ENCODE data around the gene ZNF892. TPM values are rescaled to one million over a fixed set of nuclear protein-coding genes. Genes with fewer than 3 reads are reported as not detected.

ZNF892 gene
- total RNA-seq, result 2.5 and 2.6 TPM in 2 replicates

DNA sequence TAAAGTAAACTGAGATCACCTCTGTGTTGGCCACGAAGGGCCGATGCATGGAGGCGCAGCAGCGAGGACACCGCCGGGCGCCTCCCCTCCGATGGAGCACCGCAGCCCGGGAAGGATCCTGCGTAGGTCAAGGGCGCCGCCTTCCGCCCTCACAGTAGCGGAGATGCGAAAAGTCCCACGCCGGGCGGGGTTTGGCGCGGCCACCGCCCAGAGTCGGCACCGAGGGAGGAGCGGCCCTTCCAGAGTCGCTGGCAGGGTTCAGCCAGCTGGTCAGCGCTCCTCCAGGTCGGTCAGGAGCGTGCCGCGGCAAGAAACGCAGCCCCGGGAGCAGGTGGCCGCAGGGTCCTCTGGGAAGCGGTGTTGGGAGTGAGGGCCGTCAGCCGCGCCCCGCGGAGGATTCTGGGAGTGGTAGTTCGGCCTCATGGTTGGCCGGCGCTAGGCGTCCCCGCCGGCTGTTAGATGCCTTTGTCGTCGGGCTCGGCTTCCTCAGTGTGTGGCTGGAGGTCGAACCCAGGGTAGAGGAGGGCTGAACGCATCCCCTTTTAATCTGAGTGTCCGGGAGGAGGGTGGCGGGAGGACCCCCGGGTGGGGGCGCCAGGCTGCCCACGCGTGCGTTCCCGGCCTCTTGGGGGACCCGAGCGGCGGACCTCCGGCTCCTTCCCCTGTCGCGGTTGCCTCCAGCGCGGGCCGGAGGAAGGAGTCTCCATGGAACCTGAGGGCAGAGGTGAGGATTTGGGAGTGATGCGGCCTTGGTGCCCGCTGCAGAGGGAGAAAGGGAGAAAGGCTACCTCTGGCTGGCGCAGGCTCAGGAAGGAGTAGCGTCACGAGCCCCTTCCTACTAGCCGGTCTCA, at the start of gene ZNF892:
Gene ZNF892 (plus strand): TSS at position 411 of the 851 bp plus-strand sequence. CDS start 295 bp downstream, at position 706.

DNA sequence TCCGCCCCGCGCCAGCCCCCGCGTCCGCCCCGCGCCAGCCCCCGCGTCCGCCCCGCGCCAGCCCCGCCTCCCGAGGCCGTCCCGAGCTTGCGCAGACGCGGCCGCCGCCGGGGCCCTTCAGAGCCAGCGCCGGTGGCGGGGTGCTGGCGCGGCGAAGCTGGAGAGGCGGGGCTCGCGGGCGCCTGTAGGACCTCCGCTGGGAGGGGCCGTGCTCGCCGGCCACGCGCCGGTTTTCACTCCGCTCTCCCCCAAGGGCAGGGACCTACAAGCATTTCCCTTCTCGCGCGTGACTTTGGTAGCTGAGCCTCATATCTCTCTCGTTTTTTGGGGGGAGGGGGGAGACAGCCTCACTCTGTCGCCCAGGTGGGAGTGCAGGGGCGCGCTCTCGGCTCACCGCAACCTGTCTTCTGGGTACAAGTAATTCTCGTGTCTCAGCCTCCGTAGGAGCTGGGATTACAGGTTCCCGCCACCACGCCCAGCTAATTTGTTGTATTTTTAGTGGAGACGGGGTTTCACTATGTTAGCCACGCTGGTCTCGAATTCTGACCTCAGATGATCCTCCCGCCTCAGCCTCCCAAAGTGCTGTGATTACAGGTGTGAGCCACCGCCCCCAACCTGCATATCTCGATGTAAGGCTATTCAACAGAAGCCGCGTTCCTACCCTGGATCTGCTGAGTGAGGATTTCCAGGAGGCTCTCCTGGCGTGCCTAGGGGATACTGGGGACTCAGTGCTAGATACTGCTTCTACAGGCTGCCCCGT, 47.5 kb upstream of the ZNF892 start, which contains the start of gene ZNF514:
Gene ZNF514 (minus strand): TSS at position 159 of the 760 bp plus-strand sequence. CDS start 6,595 bp downstream, outside the sequence.

DNA sequence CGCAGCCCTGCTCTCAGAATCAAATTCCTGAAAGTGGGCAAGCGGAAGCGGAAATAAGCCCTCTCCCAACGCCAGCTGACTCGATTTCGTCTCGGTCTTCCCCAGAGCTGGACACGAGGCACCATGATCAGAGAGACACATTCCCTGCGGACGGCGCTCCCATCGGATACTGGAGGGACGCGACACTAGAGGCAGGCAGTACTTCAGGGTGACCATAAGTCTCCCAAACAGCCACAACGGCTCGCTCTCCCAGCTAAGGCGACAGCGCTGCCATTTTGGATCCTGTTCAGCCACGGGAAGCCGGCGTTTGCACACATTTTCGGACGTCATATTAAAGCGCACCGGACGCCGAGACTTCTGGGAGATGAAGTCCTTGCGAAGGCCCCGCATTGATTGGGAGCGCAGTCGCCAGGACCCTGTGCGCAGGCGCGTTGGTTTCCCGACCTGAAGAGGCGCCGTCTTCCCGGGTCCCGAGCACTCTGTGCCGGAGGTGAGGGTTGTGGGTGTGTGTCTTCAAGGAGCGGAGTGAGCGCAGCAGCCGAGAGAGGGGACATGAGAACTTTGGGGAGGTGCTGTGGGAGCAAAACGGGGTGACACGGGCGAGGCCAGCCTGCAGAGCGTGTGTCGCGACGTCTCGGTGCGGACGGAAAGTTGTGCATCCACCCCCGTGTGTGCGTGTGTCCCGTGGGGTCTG, 41.8 kb upstream of the ZNF892 start, which contains the start of gene ZNF2:
Gene ZNF2 (plus strand): TSS at position 439 of the 694 bp plus-strand sequence. CDS start 10,418 bp downstream, outside the sequence.

Other genes with a start within 250 kb of the ZNF892 start
- gene MAL, start 181.8 kb upstream of the ZNF892 start, total RNA-seq, result not detected in 2 replicates
- gene MRPS5, start 85.7 kb upstream of the ZNF892 start, total RNA-seq, result 43.8 and 45.8 TPM in 2 replicates
- gene ZNF514, start 47.7 kb upstream of the ZNF892 start, total RNA-seq, result 1.3 and 10.1 TPM in 2 replicates
- gene ZNF2, start 41.7 kb upstream of the ZNF892 start, total RNA-seq, result 1.5 and 1.8 TPM in 2 replicates
- under 0.01 TPM in 1 of 2 replicates, not detected in the other for gene PROM2, start 66.9 kb downstream of the ZNF892 start, total RNA-seq
- 0.15 TPM in 1 of 2 replicates, not detected in the other for gene KCNIP3, start 89.8 kb downstream of the ZNF892 start, total RNA-seq
- 16.7 and 24.8 TPM in 2 replicates for gene FAHD2A, start 195.2 kb downstream of the ZNF892 start, total RNA-seq

Measured in mammary microvascular endothelial cell (primary cell).